SU-DHL-6 (cell line): ENCODE measurements around the gene TMEM9.

Experiments used
- H2AFZ ChIP-seq: fragments of 200-600 bp; sonication (generic); 2 replicates; pipeline ENCODE4 v1.6.1; 2014; ENCODE audit warnings: low read depth, mild to moderate bottlenecking, moderate library complexity, mixed read lengths, antibody characterized with exemption, low read length; ENCODE audit not compliant: severe bottlenecking
- H3F3A ChIP-seq: fragments of 200-600 bp; shearing (Covaris generic); 2 replicates; pipeline ENCODE4 v1.6.0; 2016; ENCODE audit warnings: antibody characterized with exemption, mild to moderate bottlenecking; ENCODE audit not compliant: insufficient read depth
- H3K27ac ChIP-seq: fragments of 200-600 bp; sonication (generic); 2 replicates; pipeline ENCODE4 v1.5.1; 2016; ENCODE audit warnings: low read depth, mild to moderate bottlenecking, low read length, moderate library complexity, mixed read lengths
- H3K27me3 ChIP-seq: fragments of 200-600 bp; sonication (generic), shearing (Covaris generic); 2 replicates; pipeline ENCODE4 v1.6.0; 2014; ENCODE audit warnings: mild to moderate bottlenecking, low read length
- H3K36me3 ChIP-seq: fragments of 200-600 bp; sonication (generic); 2 replicates; pipeline ENCODE4 v1.6.1; 2014; ENCODE audit warnings: mild to moderate bottlenecking, low read length, mixed read lengths
- H3K4me2 ChIP-seq: fragments of 300-600, 200-600 bp; shearing (Covaris generic), sonication (generic); 2 replicates; pipeline ENCODE4 v1.6.0; 2014; ENCODE audit warnings: low read length, low read depth, mild to moderate bottlenecking; ENCODE audit not compliant: poor library complexity, severe bottlenecking
- H3K4me3 ChIP-seq: fragments of 200-600 bp; sonication (generic); 2 replicates; pipeline ENCODE4 v1.5.1; 2014; ENCODE audit warnings: antibody characterized with exemption, low read length, mild to moderate bottlenecking, mixed read lengths; ENCODE audit not compliant: insufficient read depth, poor library complexity, severe bottlenecking
- H3K79me2 ChIP-seq: fragments of 200-600 bp; sonication (generic); 2 replicates; pipeline ENCODE4 v1.6.1; 2014; ENCODE audit warnings: mild to moderate bottlenecking, low read length, moderate library complexity; ENCODE audit not compliant: insufficient read depth
- H3K9ac ChIP-seq: fragments of 200-600 bp; sonication (generic); 2 replicates; pipeline ENCODE4 v1.7.0; 2014; ENCODE audit warnings: mild to moderate bottlenecking, low read length
- H3K9me2 ChIP-seq: fragments of 200-600 bp; sonication (generic); replicated peaks from 2 replicates; pipeline ENCODE4 v1.6.1; 2014; ENCODE audit warnings: low read length; ENCODE audit not compliant: insufficient read depth
- H3K9me3 ChIP-seq: fragments of 200-600 bp; sonication (generic); 2 replicates; pipeline ENCODE4 v1.6.1; 2014; ENCODE audit warnings: low read length, mixed read lengths; ENCODE audit not compliant: insufficient read depth
- H4K20me1 ChIP-seq: fragments of 200-600 bp; sonication (generic); 2 replicates; pipeline ENCODE4 v1.6.1; 2014; ENCODE audit warnings: low read depth, mild to moderate bottlenecking, antibody characterized with exemption, low read length, moderate library complexity, mixed read lengths
- EZH2phosphoT487 ChIP-seq: fragments of 200-600 bp; sonication (generic), shearing (Covaris generic); conservative IDR thresholded peaks from 2 replicates; pipeline ENCODE4 v1.6.1; 2018; ENCODE audit warnings: mild to moderate bottlenecking, antibody characterized with exemption, low read length, moderate library complexity, mixed read lengths
- TF ChIP-seq, protein P1 (sequence below): fragments of 200-600 bp; sonication (generic); IDR thresholded peaks from one replicate; pipeline ENCODE4 v1.5.1; 2017; ENCODE audit warnings: antibody characterized with exemption, mild to moderate bottlenecking, low read length, moderate library complexity; ENCODE audit not compliant: insufficient read depth, poor library complexity, severe bottlenecking

Gene TMEM9

DNA sequence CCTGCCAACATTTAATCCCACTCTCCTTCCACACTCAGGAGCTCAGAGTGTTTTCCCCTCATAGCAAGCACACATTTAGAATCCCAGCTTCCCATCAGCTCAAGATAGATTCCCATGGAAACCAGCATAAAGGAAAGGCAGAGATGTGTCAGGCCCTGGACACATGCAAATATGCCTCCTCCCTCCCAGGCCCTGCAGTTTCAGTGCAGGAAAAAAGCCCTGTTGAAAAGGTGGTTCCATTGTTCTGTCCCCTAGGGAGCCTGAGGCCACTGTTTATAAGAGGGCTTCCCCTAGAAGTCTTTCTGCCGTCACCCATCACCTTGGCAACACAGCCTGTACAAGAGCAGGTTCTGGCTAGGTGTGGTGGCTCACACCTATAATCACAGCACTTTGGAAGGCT, 45.7 kb downstream of the TMEM9 start:
- no peak overlapping the region for H3K9ac ChIP-seq
- H3K9me3 ChIP-seq: no peaks in the 10 kb centered on the region
- H3K79me2 ChIP-seq: no peaks in the 10 kb centered on the region
- H3F3A ChIP-seq: no peaks in the 10 kb centered on the region
- no peaks in the 10 kb centered on the region for H3K36me3 ChIP-seq
- no peak for TF ChIP-seq EZH2phosphoT487
- TF ChIP-seq, protein P1, sequence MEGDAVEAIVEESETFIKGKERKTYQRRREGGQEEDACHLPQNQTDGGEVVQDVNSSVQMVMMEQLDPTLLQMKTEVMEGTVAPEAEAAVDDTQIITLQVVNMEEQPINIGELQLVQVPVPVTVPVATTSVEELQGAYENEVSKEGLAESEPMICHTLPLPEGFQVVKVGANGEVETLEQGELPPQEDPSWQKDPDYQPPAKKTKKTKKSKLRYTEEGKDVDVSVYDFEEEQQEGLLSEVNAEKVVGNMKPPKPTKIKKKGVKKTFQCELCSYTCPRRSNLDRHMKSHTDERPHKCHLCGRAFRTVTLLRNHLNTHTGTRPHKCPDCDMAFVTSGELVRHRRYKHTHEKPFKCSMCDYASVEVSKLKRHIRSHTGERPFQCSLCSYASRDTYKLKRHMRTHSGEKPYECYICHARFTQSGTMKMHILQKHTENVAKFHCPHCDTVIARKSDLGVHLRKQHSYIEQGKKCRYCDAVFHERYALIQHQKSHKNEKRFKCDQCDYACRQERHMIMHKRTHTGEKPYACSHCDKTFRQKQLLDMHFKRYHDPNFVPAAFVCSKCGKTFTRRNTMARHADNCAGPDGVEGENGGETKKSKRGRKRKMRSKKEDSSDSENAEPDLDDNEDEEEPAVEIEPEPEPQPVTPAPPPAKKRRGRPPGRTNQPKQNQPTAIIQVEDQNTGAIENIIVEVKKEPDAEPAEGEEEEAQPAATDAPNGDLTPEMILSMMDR: no peak
- no peaks in the 10 kb centered on the region for H3K9me2 ChIP-seq
- H3K27me3 ChIP-seq: no peaks in the 10 kb centered on the region
- H3K27ac ChIP-seq: no peak overlapping the region
- no peak overlapping the region for H2AFZ ChIP-seq
- no peak overlapping the region for H3K4me2 ChIP-seq
- no peaks in the 10 kb centered on the region; the same call in 1 of the 2 replicates for H4K20me1 ChIP-seq
- H3K4me3 ChIP-seq: no peak overlapping the region

DNA sequence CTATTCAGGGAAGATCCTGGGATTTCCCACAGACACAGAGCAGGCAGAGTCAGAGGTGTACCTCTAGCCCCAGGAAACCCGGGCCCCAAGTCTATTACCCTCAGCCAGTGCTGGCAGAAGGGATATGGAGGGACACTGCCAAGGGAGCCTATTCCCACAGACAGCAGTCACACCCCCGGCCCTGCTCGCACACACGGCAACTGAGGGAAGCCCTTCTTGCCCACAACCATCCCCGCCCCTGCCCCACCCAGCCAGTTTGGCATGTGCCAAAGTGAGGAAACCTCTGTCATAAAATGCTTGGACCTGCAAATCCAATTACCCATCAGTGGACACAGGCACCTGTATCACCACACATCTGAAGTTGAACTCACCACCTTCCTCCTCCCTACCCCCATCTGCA, 48.6 kb downstream of the TMEM9 start:
- no peak for TF ChIP-seq EZH2phosphoT487
- TF ChIP-seq, protein P1: no peak
- H3K4me3 ChIP-seq: no peak overlapping the region

GRCh38 chr1:201104141-201104540, 50.1 kb downstream of the TMEM9 start:
- no peaks in the 10 kb centered on the region; the same call in 1 of the 2 replicates for H4K20me1 ChIP-seq
- no peak overlapping the region for H3K27ac ChIP-seq
- no peak overlapping the region for H3K4me3 ChIP-seq
- H3K9me3 ChIP-seq: no peaks in the 10 kb centered on the region
- no peaks in the 10 kb centered on the region for H3K79me2 ChIP-seq
- no peaks in the 10 kb centered on the region for H3K27me3 ChIP-seq
- TF ChIP-seq, protein P1: no peak
- no peaks in the 10 kb centered on the region for H3K9me2 ChIP-seq
- H3F3A ChIP-seq: no peaks in the 10 kb centered on the region
- H3K36me3 ChIP-seq: no peaks in the 10 kb centered on the region
- no peak overlapping the region for H3K9ac ChIP-seq
- no peak overlapping the region for H2AFZ ChIP-seq
- no peak overlapping the region for H3K4me2 ChIP-seq

More for the DNA sequence above, 48.6 kb downstream of the TMEM9 start:
- no peak overlapping the region for H3K27ac ChIP-seq
- no peaks in the 10 kb centered on the region; the same call in 1 of the 2 replicates for H4K20me1 ChIP-seq
- H3K9me2 ChIP-seq: no peaks in the 10 kb centered on the region
- no peaks in the 10 kb centered on the region for H3F3A ChIP-seq
- no peak overlapping the region for H2AFZ ChIP-seq
- no peaks in the 10 kb centered on the region for H3K79me2 ChIP-seq
- H3K9ac ChIP-seq: no peak overlapping the region
- no peak overlapping the region for H3K4me2 ChIP-seq
- no peaks in the 10 kb centered on the region for H3K27me3 ChIP-seq
- H3K9me3 ChIP-seq: no peaks in the 10 kb centered on the region
- no peaks in the 10 kb centered on the region for H3K36me3 ChIP-seq
